GM19035 (cell line): ENCODE results near the gene EXT2.

ENCODE experiments used
- ATAC-seq: cut with Tn5 transposase; IDR thresholded peaks from one replicate; pipeline ENCODE4 v1.9.1; 2021; ENCODE audit not compliant: unreplicated experiment

Gene EXT2

DNA sequence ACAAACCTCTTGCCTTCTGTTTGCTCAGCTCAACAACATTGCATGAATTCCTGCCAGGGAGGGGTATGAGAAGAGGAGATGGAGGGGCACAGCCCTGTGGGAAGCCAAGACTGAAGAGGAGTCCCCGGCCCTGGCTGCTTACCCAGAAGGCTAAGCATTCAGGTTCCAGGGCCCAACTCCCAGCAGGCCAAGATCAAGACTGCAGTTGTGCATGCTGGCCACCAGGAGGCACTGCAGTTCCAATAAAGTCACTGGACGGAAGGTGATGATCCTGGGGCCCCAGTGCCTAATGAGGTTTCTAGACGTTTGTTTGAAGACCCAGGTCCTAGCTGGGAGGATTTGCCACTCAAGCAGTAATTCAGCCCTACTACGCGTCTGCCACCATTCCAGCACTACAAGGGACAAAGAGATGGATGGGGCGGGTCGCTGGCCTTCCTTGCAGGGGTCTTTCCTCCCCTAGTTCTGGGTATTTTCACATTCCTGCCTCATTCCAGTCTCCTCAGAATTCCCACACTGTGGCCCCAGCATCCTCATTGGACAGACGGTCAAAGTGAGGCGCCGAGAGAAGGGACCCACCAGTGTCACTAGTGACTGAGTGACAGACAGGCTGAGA is 190.9 kb downstream of the EXT2 start:
- no peak for ATAC-seq

DNA sequence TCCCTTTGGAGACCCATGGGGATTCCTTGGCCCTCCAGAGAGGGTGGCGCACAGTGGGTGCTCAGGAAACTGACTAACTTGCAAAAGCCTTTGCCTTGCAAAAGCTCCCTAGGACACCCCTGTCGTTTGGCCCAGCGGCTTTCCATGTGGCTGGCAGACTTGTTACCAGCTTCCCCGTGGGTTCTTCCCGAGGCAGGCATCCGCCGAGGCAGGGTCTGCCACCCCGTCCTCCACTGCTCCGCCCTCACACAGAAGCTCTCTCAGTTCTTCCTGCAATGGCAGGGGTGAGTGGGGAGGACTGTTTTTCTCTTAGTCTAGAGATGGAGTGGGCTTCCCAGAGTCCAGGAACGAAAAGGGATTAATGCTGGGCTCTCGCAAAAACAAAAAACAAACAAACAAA is 191.4 kb downstream of the EXT2 start:
- ATAC-seq = no peak

DNA sequence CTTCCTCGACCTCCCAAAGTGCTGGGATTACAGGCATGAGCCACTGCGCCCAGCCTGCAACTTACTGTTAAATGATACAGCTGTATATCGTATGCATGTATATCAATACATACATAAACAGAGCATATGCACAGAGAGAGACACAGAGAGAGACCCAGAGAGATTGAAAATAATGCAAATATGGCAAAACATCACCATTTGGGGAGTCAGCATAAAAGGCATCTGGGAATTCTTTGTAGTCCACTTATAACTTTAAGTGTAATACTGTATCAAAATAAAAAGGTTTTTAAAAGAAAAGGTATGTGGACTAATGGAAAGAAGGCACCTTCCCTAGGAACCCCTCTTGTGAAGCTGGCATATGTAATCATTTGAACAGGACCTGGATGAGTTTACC is 192.7 kb downstream of the EXT2 start:
- ATAC-seq = no peak

DNA sequence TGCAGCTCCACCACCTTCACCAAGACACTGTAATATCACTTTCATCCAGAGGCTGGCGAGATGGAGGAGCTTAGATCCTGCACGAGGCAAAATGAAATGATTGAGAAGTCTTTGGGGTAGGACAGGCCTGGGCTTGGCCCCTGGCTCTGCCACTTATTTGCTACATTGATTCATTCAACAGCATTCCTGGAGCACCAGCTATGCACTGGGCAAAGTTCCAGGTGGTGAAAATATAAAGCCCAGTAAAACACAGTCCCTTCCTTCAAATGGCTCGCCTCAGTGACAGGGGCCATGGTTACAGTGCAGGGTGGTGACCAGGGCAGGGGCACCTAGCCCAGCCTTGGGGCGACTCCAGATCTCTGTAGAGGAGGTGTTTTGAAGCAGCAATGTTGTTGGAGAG is 194.7 kb downstream of the EXT2 start:
- ATAC-seq = no peak
